Umbilical cord (tissue), 2 donors: ENCODE data around the gene GOLM1. TPM values are rescaled to one million over a fixed set of nuclear protein-coding genes. Genes with fewer than 3 reads are reported as not detected.
"Not testable (repeated sequence)": the region's sequence is repeated elsewhere in the genome, so short reads cannot be mapped to it uniquely, and the experiment has no call there.

ENCODE experiments used
- DNase-seq: peaks from one replicate; pipeline ENCODE4 v3.0.0-alpha.2; 2015; ENCODE audit warnings: low spot score
- total RNA-seq: library from RNA; depleted of rRNA; stranded (reverse); fragments of >200 nt; gene quantifications from one replicate; pipeline ENCODE4 v1.2.3, GENCODE V29; 2014; ENCODE audit warnings: low replicate concordance; ENCODE audit not compliant: insufficient read depth

The GOLM1 gene, protein sequence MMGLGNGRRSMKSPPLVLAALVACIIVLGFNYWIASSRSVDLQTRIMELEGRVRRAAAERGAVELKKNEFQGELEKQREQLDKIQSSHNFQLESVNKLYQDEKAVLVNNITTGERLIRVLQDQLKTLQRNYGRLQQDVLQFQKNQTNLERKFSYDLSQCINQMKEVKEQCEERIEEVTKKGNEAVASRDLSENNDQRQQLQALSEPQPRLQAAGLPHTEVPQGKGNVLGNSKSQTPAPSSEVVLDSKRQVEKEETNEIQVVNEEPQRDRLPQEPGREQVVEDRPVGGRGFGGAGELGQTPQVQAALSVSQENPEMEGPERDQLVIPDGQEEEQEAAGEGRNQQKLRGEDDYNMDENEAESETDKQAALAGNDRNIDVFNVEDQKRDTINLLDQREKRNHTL
- 29.4 TPM for total RNA-seq

DNA sequence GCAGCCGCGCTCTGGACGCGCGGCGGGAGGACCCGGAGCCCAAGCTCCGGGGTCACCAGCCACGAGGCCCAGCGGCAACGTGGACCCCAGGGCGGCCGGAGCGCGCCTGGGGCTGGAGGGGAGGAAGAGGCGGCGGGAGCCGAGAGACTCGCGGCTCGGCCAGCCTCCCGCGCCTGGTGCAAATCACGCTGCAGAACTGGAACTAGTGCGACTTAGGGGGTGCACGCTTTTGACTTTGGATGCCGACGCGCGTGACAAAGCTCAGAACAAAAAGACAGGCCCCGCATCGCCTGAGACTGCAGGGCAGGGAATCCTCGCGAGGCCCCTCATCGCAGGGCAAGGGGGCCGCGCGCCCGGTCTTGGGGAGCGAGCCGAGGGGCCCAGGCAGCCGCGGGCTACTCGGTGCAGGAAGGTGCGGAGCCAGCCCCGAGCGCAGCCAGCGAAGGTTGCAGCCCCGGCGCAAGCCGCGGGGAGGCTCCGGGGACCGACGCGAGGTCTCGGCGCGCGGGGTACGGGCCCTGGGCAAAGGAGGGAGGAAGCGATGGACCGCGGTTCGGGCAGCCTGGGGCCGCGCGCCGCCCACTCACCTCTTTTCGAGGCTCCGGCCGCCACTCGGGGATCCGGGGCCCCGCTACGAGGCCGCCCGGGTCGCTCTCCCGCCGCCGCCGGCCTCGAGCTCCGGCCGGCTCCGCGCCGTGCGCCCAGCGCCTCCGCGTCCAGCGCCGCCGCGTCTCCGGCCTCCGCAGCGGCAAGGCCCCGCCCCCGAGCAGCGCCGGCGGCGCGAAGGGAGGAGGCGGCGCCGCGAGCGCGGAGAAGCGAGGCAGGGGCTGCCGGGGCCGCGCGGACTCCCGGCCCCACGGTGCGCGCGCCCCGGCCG lies at the start of gene GOLM1:
GOLM1 (minus strand) TSS at position 735 of the 877 bp plus-strand sequence. CDS start 20,238 bp downstream, outside the sequence.
- DNase-seq, result peak; percentile 79

DNA sequence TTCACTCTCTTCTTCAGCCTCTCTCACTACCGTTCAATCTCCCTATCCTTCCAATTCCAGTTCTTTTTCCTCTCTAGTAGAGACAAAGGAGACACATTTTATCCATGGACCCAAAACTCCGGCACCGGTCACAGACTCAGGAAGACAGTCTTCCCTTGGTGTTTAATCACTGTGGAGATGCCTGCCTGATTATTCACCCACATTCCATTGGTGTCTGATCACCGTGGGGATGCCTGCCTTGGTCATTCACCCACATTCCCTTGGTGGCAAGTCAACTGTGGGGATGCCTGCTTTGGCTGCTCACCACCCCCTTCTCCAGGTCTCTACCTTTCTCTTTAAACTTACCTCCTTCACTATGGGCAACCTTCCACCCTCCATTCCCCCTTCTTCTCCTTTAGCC lies 47.3 kb upstream of the GOLM1 start:
- not testable (repeated sequence) for DNase-seq

DNA sequence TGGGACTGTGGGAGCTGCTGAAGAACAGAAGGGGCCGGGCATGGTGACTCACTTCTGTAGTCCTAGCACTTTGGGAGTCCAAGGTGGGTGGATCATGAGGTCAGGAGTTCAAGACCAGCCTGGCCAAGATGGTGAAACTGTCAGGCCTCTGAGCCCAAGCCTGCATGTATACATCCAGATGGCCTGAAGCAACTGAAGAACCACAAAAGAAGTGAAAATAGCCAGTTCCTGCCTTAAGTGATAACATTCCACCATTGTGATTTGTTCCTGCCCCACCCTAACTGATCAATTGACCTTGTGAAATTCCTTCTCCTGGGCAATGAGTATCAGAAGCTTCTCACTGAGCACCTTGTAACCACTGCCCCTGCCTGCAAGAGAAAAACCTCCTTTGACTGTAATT lies 46.6 kb upstream of the GOLM1 start:
- DNase-seq, result not testable (repeated sequence)

DNA sequence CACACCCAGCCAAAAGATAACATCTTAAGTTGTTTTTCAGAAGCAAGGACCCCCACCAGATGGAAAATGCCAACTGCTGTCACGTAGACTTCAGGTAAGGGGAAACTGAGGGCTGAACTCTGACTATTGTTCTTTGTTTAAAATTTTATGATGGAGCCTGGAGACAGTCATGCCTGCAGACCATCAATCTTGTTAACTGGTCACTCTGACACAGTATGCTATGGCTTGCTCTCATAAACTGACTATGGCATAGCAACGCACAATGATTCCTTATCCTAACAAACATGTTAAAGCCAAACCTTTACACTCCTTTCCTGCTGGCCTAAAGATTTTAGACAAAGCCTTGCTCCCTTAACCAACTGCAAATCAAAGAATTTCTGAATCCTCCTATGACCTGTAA lies 43.6 kb upstream of the GOLM1 start:
- DNase-seq, result no peak

DNA sequence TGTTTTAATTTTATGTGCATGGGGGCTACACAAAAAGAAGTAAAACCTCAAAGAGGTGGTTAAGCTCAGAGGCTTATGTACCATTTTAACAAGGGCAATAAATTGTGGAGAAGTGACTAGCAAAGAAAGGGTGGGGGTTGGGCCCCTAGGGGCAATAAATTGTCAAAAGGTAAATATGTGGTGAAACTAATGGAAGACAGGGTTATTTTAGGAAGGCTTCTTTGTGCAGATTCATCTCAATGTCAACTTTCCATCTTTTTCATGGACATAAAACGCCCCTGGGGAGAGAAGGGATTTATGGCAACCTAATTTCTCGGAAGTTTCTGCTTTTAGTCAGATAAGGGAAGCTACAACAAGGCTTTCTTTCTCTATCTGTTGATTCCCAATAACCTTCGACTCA lies 42.5 kb upstream of the GOLM1 start:
- DNase-seq, result no peak

DNA sequence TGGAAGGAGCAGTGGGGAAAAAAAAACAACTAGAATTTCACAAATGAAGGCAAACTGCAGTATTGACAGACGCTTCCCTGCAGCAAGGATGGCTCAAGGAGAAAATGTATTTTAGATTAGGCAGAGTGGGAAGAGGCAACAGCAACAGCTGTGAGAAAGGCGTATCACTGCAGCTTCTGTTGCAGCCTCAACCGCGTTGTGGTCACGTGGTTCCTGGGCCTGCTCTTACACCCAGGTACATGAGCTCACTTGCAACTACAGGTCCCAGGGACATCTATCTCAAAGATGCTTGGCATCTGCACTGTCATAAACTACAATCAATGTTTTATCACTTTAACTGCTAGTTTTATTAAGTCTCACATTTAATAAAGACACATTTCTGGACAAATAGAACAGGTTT lies 36.0 kb upstream of the GOLM1 start:
- DNase-seq, result peak; percentile 18

DNA sequence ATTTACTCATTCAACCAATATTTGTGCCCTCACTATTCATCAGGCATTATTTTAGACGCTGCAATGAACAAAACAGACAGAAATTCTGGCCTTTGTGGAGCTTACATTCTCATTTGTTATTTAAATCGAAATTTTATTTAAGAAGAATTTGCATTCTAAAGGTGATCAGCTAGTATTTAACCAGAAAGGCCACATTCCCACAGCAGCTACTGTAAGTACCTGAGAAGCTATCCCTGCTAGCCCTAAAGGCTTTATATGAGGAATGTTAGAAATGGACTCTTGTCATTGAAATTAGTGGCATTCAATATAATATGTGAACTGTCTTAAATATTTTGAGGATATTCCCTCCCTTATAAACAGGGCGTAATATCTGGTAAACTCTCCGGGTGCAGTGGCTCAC lies 35.0 kb upstream of the GOLM1 start:
- DNase-seq, result no peak

DNA sequence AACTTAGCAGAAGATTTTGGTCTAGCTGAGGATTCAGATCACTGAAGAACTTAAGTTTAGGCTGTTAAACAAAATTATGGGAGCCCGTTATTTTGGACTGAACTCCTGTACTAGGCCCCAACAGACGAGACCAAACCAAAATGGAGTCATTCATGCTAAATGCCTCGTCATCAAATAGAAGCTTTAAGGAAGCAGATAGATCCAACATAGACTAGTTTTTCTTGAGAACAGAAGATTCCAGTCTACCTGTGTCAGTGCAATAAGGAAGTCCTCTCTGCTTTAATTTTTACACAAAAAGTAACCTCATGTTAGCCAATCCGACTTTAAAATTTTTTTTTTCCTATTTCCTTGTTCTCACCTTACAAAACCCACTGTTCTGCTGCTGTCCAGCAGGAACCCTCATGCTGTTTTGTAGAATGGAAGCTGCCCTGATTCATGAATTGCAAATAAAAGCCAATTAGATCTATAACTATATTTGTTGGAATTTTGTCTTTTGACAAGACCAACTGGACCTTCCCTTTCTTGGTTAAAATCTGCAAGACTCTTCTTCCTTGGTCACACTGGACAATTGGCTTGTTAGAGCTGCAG lies 29.0 kb upstream of the GOLM1 start:
- DNase-seq, result no peak

DNA sequence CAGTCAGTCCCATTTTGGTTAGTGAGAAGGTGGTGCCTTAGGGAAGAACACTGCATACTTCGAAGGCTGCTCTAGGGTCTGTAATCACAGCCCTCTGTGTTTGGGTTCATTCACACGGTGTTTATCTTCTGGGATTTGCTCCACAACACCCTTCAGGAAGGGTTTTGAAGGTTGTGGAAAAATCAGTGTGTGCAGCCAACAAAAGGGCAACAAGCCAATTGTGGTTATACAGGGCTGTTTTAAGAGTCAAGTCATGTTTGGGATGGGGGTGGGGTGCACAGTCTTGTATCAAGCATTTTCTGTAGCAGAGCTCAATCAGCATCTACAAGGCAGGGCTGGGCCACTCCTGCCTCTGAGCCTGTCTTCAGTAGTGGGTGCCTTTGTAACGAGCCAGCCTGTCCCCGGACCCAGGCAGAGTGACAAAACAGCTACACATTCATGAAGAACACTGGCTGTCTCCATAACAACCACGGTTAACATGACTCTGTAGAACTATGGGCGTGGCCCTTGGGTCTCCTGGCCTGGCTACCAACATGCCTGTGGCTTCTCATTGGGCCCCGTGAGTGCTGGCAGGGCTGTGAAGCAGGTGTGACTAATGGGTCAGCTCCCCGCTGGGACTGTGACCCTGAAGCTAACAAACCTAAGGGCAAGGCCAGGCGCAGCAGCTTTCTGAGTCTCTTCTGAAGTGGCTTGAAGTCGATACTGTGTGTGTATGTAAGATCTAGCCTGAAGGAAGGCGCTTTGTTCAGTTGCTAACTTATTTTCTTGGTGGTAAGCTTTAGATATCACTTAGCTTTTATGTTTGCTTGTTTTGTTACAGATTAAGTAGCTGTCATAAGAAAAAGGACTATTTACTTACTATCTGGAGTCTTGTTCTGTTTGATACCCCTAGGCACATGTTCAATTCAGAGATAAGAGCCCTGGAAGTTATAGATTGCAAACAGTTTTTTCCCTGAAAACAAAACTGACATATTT lies 27.9 kb upstream of the GOLM1 start:
- peak; percentile 76 for DNase-seq

DNA sequence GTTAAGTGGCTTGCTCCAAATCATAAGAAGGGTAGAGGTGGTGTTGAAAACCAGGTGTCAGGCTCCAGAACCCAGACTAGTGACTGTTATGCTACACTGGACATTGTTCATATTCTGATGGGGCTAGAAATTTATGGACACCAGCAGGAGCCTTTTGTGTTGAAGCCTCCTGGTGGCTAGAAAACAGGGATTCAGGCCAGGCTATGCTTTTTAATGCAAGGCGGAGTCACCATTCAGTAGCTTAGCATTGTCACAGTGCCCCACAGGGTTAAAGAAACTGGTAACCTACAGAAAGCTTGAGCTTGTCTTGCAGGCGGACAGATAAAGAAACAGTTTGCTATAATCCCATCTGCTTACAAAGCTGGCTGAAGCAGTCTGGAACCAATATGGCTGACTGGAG lies 23.0 kb upstream of the GOLM1 start:
- no peak for DNase-seq

DNA sequence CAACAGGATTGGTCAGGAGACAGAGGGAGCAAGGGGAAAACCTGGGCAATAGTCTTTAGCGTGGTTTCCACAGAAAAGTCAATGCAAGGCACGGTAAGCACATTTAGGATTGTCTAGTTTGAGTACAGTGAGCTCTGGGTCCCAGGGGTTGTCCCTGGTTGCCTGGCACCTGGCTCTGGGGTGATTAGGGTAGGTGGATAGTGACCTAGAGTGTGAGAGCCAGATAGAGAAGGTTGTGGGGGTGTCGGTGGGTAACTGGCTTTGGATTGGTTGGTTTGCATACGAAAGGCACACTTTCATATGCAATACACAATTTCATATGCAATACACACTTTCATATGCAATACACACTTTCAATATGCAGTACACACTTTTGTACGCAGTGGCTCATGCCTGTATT lies 20.1 kb upstream of the GOLM1 start:
- no peak for DNase-seq

DNA sequence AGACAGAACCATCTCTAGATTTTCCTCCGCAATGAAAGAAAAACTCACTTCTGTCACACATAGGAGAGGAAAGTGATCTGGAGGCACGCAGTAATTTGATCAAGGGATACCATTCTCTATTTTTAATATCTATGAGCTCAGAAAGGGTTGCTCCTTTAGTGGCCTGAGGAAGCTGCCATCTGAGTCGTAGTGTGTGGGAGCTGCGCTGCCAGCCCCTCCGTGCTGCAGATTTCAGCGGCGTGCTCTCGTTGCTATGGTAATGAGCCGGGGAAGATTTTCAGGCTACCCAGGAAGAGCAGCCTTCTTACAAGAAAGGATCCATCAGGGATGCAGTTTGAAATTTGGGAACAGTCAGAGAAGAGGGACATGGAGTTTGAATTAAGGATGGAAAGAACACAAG lies 17.1 kb upstream of the GOLM1 start:
- no peak for DNase-seq

DNA sequence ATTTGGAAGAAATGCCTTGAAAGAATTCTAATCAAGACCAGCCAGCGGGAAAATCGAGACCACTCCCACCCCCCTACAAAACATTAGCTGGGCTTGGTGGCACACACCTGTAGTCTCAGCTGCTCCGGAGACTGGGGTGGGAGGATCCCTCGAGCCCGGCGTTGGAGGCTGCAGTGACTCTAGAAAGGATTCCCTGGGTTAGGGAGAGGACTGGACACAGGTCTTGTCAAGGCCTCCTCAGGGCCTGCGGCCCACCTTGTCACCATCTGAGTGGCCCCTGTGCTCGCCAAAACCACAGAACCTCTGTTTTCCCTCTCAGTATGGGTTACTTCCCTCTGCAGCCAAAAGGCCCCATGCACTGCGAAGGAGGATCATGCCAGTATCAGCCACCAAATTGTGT lies 16.5 kb upstream of the GOLM1 start:
- no peak for DNase-seq

DNA sequence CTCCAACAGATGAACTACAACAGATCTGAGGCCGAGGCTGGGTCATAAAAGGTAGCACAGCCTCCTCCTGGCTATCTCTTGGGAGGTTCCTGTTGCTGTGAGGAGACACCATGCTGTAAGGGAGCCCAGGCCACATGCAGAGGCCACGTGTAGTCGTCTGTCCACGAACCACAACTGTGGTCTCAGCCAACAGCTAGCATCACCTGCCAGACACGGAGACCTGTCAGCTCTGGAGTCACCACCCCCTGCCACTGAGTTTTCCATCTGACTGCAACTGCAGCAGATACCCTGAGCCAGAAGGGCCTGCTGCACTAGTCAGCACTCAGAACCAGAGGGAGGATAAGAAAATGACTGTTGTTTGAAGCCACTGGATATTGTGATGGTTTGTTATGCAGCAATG lies 12.7 kb upstream of the GOLM1 start:
- no peak for DNase-seq

DNA sequence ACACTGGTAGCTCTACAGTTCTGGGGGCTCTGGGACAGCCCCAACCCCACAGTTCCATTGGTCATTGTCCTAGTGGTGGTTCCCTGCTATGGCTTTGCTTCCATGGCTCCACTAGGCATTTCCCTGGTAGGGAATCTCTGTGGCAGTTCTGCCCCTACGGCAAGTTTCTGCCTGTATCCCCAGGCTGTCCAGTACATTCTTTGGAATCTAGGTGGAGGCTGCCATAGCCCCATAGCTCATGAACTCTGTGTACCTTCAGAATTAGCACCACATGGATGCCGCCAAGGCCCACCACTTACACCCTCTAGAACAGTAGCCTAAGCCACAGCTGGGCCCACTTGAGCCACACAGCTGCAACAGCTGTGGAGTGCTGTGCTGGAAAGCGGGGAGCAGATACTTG lies 3.3 kb upstream of the GOLM1 start:
- no peak for DNase-seq

DNA sequence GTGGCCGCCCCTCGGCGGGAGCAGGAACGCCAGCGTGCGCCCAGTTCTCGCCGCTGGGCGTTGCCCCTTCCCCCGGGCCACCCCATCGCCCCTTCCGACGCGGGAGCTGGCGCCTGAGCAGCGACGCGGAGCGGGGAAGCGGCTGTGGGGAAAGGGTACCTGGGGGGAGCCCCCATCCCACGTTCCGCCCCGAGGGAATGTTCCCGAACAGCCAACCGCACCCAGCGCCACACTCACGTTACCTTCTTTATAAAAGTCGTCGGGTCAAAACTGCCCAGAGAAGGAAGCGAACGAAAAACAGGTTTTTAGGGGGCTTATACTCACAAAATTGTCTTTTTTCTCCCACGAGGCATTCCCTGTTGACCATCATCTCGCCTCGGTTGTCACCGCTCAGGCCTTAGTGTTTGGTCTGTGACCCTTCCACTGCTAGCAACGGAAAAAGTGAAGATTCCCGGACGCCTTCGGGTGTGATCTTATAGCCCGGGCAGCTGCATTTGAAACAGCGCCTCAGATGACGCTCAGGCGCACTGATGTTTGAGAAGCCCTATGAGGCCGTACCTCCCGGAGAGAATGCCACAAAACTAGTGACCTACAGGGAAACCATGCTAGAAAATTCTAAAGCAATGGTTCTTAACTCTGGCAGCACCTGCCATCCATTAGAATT lies 475 bp upstream of the GOLM1 start:
- DNase-seq, result peak; percentile 85

DNA sequence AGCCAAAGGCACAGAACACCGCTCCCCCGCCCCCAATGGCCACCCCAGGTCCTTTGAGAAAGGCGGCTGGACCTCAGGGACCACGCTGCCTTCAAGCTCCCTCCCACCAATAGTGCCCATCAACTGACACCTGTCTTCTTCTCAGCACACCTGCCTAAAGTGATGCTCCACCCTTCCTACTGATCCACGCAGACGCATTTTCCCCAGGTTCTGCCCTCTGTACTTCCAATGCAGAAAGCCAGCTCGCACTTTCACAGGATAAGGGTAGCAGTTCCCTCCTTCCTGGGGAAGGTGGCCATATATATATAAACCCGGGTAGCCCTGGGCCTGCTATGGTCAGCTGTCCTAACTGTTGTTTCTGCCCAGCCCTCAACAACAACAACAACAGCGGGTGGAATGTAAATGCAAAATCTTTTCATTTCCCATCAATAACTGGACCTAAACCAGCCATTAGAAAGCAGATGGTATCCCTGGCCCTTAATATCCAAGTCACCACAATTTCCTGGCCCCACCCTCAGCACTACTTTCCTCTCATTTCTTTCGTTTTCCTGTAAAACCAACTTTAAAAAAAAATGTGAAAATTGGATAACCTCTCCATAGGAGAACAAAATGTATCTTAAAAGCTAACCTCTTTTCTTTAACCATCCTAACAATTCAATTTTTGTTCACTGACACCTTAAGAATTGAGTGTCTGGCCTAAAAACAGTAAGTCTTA lies 1.7 kb downstream of the GOLM1 start:
- DNase-seq, result no peak

DNA sequence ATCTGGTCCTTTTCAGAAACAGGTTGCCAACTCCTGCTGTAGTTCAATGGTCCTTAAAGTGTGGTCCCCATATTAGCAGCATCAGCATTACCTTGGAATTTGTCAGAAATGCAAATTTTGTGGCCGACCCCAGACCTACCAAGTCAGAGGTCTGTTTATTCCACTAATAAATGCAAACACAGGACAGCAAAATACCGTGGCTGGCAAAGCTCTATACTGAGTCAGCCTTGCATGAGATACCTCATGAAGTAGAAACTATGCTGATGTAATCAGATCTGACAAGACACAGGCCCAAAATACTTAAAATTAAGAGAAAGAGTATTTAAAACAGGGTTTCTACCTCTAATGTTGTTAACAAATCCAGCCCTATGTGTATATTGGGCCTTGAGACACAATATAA lies 3.0 kb downstream of the GOLM1 start:
- DNase-seq, result peak; percentile 57

DNA sequence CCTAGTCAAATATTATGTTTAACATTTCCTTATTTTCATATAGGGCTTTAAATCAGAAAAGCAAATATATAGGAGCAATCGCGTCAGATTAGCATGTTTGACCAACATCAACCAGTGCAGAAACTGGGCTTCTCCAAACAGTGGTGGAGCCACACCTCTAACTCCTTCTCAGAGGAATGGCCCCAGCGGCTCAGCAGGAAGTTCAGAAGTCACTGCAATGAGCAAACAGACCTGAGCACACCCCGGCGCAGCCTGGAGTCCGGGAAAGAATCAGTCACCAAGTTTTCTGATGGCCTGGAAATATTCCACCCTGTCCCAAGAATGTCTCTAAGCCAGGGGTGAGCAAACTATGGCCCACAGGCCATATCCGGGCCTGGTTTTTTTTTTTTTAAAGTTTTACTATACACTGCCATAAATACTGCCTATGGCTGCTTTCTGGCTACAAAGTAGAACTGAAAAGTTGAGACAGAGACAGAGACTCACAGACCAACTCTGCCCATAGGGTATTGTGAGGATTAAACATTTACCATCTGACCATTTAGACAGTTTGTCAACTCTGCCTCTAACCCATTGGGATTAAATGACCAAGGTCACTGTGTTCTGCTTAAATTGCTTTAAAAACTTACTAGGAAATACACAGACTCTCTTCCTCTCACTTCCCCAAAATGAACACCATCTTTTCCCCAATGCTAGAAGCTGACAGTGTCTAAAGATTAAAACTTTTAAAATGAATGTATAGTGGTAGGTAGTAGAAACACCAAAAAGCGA lies 5.4 kb downstream of the GOLM1 start:
- peak; percentile 48 for DNase-seq
